GM18517 (cell line): ENCODE results near the gene MROH2B.
"Not testable (repeated sequence)": the region's sequence is repeated elsewhere in the genome, so short reads cannot be mapped to it uniquely, and the experiment has no call there.

Experiments
- ATAC-seq: cut with Tn5 transposase; IDR thresholded peaks from one replicate; pipeline ENCODE4 v1.9.1; 2021; ENCODE audit warnings: mild to moderate bottlenecking, moderate library complexity; ENCODE audit not compliant: unreplicated experiment

MROH2B gene

DNA sequence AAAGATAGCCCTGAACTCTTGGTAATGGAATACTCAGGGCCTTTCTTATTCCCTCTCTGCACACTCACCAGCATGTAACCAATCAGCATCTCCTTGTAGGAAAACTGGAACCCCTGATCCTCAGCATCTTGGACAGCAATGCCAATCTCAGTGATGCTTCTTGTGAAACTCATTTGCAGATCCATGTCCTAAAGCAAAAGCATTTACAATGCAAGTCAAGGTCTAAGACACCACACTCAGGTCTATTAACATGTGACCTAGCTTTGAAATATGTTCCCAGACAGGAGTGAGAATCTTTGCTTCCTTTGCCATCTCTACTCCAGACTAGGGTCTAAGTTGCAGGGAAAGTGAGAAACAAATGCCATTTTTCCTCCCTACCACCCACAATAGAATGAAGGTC lies 38.2 kb downstream of the MROH2B start:
- no peak for ATAC-seq

DNA sequence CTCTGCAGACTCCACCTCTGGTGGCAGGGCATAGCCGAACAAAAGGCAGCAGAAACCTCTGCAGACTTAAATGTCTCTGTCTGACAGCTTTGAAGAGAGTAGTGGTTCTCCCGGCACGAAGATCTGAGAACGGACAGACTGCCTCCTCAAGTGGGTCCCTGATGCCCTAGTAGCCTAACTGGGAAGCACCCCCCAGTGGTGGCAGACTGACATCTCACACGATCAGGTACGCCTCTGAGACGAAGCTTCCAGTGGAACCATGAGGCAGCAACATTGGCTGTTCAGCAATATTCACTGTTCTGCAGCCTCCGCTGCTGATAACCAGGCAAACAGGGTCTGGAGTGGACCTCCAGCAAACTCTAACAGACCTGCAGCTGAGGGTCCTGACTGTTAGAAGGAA lies 48.5 kb downstream of the MROH2B start:
- ATAC-seq: not testable (repeated sequence)

GRCh38 chr5:41012318-41012717 lies 58.8 kb downstream of the MROH2B start:
- ATAC-seq: no peak

GRCh38 chr5:41010572-41010971 lies 60.6 kb downstream of the MROH2B start:
- ATAC-seq: no peak

- no peak for ATAC-seq
Measured at GRCh38 chr5:41009232-41009631, 61.9 kb downstream of the MROH2B start.

DNA sequence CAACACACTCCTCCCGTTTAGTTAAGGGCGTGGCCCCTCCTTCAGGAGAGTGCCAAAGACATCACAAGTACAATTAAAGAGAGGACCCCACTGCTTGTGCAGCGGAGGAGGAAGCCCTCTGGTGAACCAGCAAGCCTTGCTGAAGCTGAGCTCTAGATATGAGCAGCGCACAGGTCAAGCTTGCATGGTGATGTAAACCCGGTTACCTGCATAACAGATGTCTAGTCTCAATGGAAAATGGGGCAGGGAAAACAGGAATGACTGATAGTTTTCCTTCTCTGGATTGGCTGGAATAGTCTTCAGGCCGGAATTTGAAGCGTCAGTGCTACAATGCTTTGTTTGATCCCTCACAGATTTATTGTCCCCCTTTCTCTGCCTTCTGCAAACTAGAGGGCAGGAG lies 66.2 kb downstream of the MROH2B start:
- ATAC-seq: no peak

DNA sequence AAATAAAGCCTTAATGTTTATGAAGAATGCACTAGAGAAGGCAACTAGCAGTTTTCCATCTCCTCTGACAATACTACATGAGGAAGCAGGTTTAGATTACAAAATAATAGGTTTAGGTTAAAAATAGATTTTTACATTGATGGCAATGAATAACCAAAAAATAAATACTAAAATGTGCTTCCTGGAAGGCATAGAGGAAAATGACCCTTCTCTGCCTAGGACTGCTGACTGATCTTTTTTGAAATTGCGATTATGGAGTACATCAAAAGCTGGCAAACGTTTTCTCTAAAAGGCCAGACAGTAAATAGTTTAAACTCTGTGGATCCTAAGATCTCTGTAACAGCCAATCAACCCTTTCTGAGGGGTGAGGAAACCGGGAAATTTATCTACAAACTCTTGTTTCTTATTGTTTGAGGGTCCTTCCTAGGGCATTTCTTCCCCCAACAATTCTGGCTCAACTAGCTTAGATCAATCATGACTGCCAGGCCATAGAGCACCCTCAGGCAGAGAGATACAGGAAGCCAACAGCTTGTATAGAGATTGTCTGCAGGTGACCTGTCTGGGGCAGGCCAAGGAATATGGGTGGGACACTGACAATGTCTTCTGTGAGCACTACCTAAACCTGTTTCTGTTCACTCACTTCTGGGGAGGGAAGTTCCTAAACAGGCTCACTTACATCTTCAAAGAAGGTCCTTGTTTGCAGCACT lies 67.3 kb downstream of the MROH2B start:
- no peak for ATAC-seq

DNA sequence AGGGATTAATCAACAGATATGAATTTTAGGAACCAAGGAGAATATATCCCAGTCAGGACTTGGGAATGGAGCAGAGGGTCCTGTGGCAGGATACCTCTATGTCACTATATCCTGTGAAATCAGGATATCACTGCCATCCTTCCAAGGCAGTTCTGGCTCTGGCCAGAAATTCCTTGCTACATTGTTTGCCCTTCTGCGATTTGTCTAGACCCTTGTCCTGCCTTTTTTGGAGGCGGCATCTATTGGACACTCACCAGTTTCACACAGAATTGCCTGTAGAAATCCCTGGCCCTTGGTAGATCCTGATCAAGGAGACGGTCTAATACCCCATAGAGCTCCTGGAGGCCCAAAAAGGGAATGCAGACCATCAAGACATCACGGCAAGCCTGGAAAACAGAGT lies 71.2 kb downstream of the MROH2B start:
- ATAC-seq: no peak

- ATAC-seq: no peak
Measured at GRCh38 chr5:40999142-40999541, 72.0 kb downstream of the MROH2B start.

- no peak for ATAC-seq
Measured at GRCh38 chr5:40995801-40996586, 75.1 kb downstream of the MROH2B start.

DNA sequence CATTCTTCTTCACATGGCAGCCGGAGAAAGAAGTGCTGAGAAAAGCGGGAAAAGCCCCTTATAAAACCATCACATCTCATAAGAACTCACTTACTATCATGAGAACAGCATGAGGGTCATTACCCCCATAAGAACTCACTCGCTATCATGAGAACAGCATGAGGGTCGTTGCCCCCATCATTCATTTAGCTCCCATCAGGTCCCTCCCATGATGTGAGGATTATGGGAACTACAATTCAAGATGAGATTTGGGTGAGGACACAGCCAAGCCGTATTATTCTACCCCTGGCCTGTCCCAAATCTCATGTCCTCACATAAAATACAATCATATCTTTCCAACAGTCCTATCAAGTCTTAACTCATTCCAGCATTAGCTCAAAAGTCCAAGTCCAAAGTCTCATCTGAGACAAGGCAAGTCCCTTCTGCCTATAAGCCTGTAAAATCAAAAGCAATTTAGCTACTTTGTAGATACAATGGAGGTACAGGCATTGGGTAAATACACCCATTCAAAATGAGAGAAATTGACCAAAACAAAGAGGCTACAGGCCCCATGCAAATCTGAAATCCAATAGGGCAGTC lies 79.1 kb downstream of the MROH2B start:
- no peak for ATAC-seq

DNA sequence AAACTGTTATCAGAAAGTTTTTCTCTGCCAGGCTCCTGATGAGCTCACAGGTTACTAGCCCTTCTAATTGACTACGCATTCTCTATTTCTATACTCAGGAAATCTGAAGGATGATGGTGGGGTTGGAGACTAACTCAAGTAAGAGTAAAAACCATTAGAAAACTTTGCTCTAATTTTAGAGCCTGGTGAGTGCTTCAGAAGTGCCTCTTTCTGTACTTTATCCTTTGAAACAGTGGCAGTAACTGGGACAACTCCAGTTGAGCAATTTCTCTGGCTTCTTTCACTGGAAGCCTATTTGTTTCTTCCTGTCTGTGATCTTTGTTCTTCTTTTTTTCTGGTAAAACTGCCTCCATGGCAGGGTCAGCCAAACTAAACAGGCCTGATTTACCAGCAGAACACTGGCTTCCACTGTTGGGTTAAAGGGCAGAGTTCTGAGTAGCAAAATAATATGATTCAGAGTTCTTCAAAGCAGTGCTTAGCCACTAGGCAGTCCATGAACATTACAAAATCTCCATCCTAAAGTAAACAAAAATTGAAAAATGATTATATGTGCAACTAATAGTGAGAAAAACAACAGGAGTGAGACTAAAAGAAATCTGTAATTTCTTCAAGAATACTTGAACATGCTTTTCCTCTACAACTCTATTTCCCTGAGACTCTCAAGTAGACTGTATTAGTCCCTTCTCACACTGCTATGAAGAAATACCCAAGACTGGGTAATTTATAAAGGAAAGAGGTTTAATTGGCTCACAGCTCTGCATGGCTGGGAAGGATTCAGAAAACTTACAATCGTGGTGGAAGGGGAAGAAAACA lies 79.8 kb downstream of the MROH2B start:
- ATAC-seq: no peak

GRCh38 chr5:40988746-40989510 lies 82.2 kb downstream of the MROH2B start:
- no peak for ATAC-seq

DNA sequence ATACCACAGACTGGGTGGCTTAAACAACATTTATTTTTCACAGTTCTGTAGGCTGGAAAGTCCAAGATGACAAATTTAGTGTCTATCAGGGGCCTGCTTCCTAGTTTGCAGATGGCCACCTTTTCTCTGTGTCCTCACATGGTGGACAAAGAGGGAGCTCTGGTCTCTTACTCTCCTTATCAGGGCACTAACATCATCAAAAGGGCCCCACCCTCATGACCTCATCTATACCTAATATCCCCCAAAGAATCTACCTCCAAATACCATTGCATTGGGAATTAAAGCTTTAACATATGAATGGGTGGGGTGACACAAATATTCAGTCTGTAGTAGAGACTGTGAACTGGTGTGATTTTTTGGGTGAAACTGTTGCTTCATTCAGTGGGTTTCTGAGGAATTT lies 83.8 kb downstream of the MROH2B start:
- no peak for ATAC-seq

DNA sequence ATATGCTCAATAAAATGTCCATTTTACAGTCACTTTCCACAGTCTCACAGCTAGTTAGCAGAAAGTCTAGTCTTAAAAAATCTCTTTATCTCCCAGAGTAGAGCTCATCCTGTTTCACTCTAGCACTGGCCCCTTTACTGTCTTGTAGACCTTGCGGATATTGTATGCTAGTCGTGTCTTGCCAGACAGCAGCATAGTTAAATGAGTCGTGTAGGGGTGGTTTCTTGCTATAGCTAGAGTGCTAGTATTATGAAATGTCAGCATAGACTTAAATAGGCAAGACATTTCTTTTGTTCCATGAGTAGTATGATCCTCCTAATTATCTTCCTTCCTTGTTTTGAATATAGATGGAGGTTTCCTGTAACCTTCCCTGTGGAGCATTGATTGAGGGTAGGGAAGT lies 84.5 kb downstream of the MROH2B start:
- ATAC-seq: no peak

GRCh38 chr5:40985501-40985900 lies 85.6 kb downstream of the MROH2B start:
- no peak for ATAC-seq

- no peak for ATAC-seq
Measured at GRCh38 chr5:40984884-40985283, 86.3 kb downstream of the MROH2B start.

DNA sequence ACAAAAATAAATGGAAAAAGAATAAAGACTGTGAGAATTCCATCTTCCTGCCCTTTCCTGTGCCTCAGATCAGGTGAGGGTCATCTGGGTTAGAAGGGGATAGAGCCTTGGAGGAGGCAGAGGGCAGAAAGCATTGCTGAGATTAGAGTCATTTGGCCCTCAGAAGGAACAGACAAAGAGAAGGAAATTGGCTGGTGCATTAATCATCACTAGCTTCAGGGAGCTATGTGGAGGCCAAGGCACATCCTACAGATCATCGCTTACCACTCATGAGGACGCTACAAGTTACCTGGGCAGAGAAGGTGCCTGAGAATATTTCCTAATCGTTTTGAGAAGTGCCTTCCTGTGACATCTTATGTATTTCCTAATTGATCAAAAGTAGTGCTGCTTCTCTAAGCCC lies 87.4 kb downstream of the MROH2B start:
- ATAC-seq: no peak

GRCh38 chr5:40981420-40981819 lies 89.7 kb downstream of the MROH2B start:
- no peak for ATAC-seq

DNA sequence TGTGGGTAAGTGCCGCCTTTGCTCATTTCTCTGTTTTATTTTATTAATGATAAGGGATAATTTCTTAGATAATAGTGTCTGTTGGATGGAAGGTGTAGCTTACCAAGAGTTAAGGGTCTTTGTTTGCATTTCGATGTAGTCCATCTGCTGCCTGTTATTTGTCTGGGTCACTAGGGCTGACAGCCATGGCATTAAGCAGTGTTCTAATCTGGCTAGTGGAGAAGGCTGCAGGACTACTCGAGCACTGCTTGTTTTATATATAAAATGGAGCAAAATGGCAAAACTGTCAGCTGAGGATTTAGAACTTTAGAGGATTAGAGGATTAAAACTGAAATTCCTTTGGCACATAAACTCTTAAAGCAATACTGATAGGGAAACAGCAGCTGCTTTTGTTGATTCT lies 94.3 kb downstream of the MROH2B start:
- no peak for ATAC-seq

DNA sequence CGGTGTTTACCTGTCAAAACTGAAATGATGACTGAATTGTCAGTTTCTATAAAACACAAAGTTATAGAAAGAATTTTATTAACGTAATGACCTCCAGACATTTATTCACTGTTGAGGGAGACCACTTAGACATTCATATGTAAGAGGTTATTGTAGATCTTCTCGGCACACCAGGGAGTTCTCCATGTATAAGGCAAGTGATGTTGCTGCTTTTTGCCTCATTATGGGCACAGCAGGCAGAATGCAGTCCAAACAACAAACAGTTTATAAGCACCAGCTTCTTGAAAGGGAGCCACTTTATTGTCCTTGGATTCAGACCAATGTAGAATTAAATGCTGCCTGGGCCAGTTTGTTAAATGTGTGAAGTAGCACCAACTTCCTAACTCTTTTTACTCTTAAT lies 95.1 kb downstream of the MROH2B start:
- ATAC-seq: no peak
